ENCODE measurements around the gene RAB4A.

- no peak for TF ChIP-seq EP300 (IDR thresholded peaks at IDR 0.05)
- no peak for TF ChIP-seq CTCF (IDR thresholded peaks at IDR 0.05)
- no peak for TF ChIP-seq POLR2AphosphoS5 (IDR thresholded peaks at IDR 0.05)
Observed at GRCh38 chr1:229230140-229230892, 40.6 kb upstream of the RAB4A start.

Measured in upper lobe of left lung (tissue), 4 donors.